Sigmoid colon (tissue), 4 donors: Measurements from ENCODE around the gene ZNF326.

Source experiments
- EP300 ChIP-seq, 4 donors: sonication (generic); formaldehyde crosslinking; IDR thresholded peaks; one replicate each; pipeline ENCODE4 v1.6.1; 2017; ENCODE audit warnings: antibody characterized with exemption in 4 of 4
- POLR2AphosphoS5 ChIP-seq, 4 donors: sonication (generic); formaldehyde crosslinking; IDR thresholded peaks; one replicate each; pipeline ENCODE4 v1.6.1; 2017; ENCODE audit warnings: antibody characterized with exemption in 4 of 4
- TF ChIP-seq, protein P1 (sequence below), 4 experiments: fragments of 450-650 bp in 3 of 4; fragments of 200-600 bp in 1 of 4; IDR thresholded peaks; one replicate each; pipeline ENCODE4 v1.5.1; 2016 to 2019; ENCODE audit warnings: antibody characterized with exemption in 4 of 4, mild to moderate bottlenecking in 3 of 4, moderate library complexity in 2 of 4

DNA sequence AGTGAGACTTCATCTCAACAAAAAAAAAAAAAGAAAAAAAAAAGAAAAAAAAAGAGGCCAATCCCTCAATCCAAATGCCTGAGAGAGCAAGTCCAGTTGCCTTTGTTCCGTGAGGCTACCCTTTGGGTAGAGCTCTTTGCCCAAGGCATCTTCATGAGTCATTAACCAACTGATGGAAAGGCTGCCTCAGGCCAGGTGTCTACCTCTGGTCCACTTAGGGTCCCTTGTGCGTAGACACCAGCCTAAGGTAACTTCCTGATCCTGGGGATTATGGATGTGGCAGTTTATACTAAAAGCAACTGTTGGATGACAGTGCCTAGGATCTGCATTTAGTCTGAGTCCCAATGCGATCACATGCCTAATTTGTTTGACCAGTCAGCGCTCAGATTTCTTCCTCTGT, 20.7 kb upstream of the ZNF326 start:
- TF ChIP-seq, protein P1, sequence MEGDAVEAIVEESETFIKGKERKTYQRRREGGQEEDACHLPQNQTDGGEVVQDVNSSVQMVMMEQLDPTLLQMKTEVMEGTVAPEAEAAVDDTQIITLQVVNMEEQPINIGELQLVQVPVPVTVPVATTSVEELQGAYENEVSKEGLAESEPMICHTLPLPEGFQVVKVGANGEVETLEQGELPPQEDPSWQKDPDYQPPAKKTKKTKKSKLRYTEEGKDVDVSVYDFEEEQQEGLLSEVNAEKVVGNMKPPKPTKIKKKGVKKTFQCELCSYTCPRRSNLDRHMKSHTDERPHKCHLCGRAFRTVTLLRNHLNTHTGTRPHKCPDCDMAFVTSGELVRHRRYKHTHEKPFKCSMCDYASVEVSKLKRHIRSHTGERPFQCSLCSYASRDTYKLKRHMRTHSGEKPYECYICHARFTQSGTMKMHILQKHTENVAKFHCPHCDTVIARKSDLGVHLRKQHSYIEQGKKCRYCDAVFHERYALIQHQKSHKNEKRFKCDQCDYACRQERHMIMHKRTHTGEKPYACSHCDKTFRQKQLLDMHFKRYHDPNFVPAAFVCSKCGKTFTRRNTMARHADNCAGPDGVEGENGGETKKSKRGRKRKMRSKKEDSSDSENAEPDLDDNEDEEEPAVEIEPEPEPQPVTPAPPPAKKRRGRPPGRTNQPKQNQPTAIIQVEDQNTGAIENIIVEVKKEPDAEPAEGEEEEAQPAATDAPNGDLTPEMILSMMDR (IDR thresholded peaks at IDR 0.05): no peak
- TF ChIP-seq POLR2AphosphoS5 (IDR thresholded peaks at IDR 0.05) (no peak), EP300 (IDR thresholded peaks at IDR 0.05) (no peak)
